ENCODE measurements around the gene WDR90.

The WDR90 gene

DNA sequence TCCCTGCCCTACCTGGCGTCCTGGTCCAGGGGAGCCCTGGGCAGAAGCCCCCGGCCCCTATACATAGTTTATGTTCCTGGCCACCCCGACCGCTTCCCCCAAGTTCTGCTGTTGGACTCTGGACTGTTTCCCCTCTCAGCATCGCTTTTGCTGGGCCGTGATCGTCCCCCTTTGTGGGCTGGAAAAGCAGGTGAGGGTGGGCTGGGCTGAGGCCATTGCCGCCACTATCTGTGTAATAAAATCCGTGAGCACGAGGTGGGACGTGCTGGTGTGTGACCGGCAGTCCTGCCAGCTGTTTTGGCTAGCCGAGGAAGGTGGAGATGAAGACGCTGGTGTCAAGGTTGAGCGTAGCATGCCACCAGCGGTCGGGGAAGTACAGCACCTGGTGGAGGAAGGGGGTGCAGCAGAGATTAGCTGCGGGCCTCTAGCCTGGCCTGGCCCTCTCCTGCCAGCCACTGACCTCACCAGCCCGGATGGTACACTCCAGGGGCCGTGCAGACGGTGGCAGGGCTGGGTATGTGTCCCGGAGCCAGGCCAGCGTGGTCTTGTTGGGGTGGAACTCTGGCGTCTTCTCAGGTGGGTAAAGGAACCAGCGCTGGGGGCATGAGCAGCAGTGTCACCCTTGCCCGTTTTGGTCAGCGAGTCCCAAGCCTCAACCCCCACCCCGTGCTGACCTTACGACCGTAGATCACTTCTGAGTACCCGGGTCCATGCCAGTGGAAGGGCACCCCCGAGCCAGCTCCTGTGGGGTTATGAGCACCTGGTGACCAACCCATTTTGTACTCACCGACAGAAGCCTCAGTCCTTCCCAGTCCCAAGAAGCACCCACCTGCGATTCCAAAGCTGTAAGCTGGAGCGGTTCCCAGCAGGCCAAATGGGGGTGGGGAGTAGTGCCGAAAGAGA lies 33.6 kb downstream of the WDR90 start (continued):
- TF ChIP-seq, protein P1, sequence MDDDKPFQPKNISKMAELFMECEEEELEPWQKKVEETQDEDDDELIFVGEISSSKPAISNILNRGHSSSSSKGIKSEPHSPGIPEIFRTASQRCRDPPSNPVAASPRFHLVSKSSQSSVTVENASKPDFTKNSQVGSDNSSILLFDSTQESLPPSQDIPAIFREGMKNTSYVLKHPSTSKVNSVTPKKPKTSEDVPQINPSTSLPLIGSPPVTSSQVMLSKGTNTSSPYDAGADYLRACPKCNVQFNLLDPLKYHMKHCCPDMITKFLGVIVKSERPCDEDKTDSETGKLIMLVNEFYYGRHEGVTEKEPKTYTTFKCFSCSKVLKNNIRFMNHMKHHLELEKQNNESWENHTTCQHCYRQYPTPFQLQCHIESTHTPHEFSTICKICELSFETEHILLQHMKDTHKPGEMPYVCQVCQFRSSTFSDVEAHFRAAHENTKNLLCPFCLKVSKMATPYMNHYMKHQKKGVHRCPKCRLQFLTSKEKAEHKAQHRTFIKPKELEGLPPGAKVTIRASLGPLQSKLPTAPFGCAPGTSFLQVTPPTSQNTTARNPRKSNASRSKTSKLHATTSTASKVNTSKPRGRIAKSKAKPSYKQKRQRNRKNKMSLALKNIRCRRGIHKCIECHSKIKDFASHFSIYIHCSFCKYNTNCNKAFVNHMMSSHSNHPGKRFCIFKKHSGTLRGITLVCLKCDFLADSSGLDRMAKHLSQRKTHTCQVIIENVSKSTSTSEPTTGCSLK (tag by site-specific recombination; IDR thresholded peaks at IDR 0.05) = no peak
- TF ChIP-seq ZFP3 (tag by site-specific recombination; IDR thresholded peaks at IDR 0.05; ENCODE audit: low read depth) (no peak), ZNF555 (tag by site-specific recombination; conservative IDR thresholded peaks at IDR 0.05) (no peak), BCL11B (tag by site-specific recombination; IDR thresholded peaks at IDR 0.05; ENCODE audit: low read depth) (peak; percentile 85; the same call in 1 of the 2 replicates), ZNF473 (tag by site-specific recombination; IDR thresholded peaks at IDR 0.05) (no peak), OSR2 (tag by site-specific recombination; IDR thresholded peaks at IDR 0.05) (0 out of 2 replicates have a peak, but pooled peaks have one; percentile 4), KLF8 (tag by site-specific recombination; IDR thresholded peaks at IDR 0.05) (peak; percentile 31; the same call in 1 of the 2 replicates), ZXDB (tag by site-specific recombination; IDR thresholded peaks at IDR 0.05) (peak; percentile 78), ZNF391 (tag by site-specific recombination; IDR thresholded peaks at IDR 0.05; ENCODE audit: borderline replicate concordance, low read depth) (peak; percentile 62; the same call in 1 of the 2 replicates), ZNF600 (tag by site-specific recombination; IDR thresholded peaks at IDR 0.05) (peak; percentile 86), ZNF423 (tag by site-specific recombination; IDR thresholded peaks at IDR 0.05) (no peak), KLF1 (tag by site-specific recombination; IDR thresholded peaks at IDR 0.05) (peak; percentile 37; the same call in 1 of the 2 replicates), ZBTB1 (tag by site-specific recombination; IDR thresholded peaks at IDR 0.05) (0 out of 2 replicates have a peak, but pooled peaks have one; percentile 16), OVOL3 (tag by site-specific recombination; IDR thresholded peaks at IDR 0.05) (peak; percentile 62; the same call in 1 of the 2 replicates), ZNF843 (tag by site-specific recombination; IDR thresholded peaks at IDR 0.05) (0 out of 2 replicates have a peak, but pooled peaks have one; percentile 12)
- TF ChIP-seq, protein P2, sequence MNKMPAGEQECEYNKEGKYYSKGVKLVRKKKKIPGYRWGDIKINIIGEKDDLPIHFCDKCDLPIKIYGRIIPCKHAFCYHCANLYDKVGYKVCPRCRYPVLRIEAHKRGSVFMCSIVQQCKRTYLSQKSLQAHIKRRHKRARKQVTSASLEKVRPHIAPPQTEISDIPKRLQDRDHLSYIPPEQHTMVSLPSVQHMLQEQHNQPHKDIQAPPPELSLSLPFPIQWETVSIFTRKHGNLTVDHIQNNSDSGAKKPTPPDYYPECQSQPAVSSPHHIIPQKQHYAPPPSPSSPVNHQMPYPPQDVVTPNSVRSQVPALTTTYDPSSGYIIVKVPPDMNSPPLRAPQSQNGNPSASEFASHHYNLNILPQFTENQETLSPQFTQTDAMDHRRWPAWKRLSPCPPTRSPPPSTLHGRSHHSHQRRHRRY (tag by site-specific recombination; IDR thresholded peaks at IDR 0.05) = no peak
- TF ChIP-seq, protein P3, sequence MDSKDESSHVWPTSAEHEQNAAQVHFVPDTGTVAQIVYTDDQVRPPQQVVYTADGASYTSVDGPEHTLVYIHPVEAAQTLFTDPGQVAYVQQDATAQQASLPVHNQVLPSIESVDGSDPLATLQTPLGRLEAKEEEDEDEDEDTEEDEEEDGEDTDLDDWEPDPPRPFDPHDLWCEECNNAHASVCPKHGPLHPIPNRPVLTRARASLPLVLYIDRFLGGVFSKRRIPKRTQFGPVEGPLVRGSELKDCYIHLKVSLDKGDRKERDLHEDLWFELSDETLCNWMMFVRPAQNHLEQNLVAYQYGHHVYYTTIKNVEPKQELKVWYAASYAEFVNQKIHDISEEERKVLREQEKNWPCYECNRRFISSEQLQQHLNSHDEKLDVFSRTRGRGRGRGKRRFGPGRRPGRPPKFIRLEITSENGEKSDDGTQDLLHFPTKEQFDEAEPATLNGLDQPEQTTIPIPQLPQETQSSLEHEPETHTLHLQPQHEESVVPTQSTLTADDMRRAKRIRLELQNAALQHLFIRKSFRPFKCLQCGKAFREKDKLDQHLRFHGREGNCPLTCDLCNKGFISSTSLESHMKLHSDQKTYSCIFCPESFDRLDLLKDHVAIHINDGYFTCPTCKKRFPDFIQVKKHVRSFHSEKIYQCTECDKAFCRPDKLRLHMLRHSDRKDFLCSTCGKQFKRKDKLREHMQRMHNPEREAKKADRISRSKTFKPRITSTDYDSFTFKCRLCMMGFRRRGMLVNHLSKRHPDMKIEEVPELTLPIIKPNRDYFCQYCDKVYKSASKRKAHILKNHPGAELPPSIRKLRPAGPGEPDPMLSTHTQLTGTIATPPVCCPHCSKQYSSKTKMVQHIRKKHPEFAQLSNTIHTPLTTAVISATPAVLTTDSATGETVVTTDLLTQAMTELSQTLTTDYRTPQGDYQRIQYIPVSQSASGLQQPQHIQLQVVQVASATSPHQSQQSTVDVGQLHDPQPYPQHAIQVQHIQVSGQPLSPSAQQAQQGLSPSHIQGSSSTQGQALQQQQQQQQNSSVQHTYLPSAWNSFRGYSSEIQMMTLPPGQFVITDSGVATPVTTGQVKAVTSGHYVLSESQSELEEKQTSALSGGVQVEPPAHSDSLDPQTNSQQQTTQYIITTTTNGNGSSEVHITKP (tag by site-specific recombination; IDR thresholded peaks at IDR 0.05) = peak; percentile 91
- TF ChIP-seq, protein P4, sequence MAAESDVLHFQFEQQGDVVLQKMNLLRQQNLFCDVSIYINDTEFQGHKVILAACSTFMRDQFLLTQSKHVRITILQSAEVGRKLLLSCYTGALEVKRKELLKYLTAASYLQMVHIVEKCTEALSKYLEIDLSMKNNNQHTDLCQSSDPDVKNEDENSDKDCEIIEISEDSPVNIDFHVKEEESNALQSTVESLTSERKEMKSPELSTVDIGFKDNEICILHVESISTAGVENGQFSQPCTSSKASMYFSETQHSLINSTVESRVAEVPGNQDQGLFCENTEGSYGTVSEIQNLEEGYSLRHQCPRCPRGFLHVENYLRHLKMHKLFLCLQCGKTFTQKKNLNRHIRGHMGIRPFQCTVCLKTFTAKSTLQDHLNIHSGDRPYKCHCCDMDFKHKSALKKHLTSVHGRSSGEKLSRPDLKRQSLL (tag by site-specific recombination; IDR thresholded peaks at IDR 0.05) = no peak
- TF ChIP-seq, protein P5, sequence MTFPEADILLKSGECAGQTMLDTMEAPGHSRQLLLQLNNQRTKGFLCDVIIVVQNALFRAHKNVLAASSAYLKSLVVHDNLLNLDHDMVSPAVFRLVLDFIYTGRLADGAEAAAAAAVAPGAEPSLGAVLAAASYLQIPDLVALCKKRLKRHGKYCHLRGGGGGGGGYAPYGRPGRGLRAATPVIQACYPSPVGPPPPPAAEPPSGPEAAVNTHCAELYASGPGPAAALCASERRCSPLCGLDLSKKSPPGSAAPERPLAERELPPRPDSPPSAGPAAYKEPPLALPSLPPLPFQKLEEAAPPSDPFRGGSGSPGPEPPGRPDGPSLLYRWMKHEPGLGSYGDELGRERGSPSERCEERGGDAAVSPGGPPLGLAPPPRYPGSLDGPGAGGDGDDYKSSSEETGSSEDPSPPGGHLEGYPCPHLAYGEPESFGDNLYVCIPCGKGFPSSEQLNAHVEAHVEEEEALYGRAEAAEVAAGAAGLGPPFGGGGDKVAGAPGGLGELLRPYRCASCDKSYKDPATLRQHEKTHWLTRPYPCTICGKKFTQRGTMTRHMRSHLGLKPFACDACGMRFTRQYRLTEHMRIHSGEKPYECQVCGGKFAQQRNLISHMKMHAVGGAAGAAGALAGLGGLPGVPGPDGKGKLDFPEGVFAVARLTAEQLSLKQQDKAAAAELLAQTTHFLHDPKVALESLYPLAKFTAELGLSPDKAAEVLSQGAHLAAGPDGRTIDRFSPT (tag by site-specific recombination; IDR thresholded peaks at IDR 0.05) = peak; percentile 96
- TF ChIP-seq, protein P6, sequence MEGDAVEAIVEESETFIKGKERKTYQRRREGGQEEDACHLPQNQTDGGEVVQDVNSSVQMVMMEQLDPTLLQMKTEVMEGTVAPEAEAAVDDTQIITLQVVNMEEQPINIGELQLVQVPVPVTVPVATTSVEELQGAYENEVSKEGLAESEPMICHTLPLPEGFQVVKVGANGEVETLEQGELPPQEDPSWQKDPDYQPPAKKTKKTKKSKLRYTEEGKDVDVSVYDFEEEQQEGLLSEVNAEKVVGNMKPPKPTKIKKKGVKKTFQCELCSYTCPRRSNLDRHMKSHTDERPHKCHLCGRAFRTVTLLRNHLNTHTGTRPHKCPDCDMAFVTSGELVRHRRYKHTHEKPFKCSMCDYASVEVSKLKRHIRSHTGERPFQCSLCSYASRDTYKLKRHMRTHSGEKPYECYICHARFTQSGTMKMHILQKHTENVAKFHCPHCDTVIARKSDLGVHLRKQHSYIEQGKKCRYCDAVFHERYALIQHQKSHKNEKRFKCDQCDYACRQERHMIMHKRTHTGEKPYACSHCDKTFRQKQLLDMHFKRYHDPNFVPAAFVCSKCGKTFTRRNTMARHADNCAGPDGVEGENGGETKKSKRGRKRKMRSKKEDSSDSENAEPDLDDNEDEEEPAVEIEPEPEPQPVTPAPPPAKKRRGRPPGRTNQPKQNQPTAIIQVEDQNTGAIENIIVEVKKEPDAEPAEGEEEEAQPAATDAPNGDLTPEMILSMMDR (tag by site-specific recombination; IDR thresholded peaks at IDR 0.05) = peak; percentile 69
- TF ChIP-seq, protein P7, sequence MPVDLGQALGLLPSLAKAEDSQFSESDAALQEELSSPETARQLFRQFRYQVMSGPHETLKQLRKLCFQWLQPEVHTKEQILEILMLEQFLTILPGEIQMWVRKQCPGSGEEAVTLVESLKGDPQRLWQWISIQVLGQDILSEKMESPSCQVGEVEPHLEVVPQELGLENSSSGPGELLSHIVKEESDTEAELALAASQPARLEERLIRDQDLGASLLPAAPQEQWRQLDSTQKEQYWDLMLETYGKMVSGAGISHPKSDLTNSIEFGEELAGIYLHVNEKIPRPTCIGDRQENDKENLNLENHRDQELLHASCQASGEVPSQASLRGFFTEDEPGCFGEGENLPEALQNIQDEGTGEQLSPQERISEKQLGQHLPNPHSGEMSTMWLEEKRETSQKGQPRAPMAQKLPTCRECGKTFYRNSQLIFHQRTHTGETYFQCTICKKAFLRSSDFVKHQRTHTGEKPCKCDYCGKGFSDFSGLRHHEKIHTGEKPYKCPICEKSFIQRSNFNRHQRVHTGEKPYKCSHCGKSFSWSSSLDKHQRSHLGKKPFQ (tag by site-specific recombination; IDR thresholded peaks at IDR 0.05) = no peak; the same call in 1 of the 2 replicates
- TF ChIP-seq, protein P8, sequence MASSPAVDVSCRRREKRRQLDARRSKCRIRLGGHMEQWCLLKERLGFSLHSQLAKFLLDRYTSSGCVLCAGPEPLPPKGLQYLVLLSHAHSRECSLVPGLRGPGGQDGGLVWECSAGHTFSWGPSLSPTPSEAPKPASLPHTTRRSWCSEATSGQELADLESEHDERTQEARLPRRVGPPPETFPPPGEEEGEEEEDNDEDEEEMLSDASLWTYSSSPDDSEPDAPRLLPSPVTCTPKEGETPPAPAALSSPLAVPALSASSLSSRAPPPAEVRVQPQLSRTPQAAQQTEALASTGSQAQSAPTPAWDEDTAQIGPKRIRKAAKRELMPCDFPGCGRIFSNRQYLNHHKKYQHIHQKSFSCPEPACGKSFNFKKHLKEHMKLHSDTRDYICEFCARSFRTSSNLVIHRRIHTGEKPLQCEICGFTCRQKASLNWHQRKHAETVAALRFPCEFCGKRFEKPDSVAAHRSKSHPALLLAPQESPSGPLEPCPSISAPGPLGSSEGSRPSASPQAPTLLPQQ (tag by site-specific recombination; IDR thresholded peaks at IDR 0.05) = peak; percentile 8; the same call in 1 of the 2 replicates

Data from HEK293 (cell line).